LoVo (cell line): ENCODE results near the gene LRRC2.
A peak's percentile ranks its signal among the peaks of the same experiment; 100 is the strongest.
"Not testable (repeated sequence)": the region's sequence is repeated elsewhere in the genome, so short reads cannot be mapped to it uniquely, and the experiment has no call there.

Source experiments
- DNase-seq: peaks from one replicate; pipeline ENCODE4 v3.0.0-alpha.2; 2016; ENCODE audit warnings: low spot score

Gene LRRC2

DNA sequence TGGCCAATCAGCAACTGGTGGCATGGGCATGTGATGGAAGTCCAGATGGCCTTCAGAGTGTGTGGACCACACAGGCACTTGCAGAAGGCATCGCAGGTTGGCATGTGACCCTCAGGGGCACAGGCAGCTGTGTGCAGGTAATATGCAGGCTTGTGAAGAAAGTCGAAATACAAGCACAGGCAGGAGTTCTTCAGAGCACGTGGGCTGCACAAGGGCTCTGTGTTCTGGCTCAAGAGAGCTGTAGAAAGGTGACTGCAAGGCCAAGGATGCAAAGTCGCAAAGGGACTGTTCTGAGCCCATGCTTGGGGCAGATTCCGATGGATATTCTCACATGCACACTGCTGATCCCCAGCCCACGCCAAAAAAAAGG, 8.3 kb downstream of the LRRC2 start:
- no peak for DNase-seq

DNA sequence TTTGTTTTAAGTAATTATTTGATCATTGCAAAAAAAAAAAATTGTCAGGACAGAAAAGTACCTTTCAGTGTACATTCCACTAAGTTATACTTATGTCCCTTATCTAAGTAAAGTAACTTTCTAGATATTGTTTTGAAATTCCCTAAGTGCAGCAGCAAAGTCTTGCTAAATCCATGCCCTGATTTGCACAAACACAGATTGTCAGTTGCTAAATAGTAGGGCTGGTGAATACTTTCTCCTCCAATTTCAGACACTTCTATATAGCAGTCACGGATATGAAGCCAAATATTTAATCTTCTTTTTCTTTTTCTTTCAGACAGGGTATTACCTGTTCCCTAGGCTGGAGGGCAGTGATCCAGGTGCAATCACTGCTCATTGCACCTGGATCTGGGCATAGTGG, 12.9 kb downstream of the LRRC2 start:
- DNase-seq: no peak

DNA sequence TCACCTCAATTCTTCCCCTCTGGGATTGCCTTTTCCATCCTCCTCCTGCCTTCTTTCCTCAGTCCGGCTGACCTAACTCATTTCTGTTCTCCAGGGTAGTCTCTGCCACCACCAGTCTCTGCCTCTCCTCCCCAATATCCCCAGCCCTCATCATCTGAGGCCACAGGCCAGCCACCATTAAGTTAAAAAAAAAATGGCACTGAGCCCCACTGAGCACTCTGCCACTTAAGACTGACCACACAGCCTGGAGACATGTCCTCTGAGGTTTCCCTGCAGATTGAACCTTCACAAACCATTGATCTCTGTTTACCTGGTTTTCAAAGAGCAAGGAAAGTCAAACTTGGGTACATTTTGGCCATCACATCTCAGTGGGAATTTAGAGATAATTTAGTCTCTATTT, 13.6 kb downstream of the LRRC2 start:
- DNase-seq: no peak

DNA sequence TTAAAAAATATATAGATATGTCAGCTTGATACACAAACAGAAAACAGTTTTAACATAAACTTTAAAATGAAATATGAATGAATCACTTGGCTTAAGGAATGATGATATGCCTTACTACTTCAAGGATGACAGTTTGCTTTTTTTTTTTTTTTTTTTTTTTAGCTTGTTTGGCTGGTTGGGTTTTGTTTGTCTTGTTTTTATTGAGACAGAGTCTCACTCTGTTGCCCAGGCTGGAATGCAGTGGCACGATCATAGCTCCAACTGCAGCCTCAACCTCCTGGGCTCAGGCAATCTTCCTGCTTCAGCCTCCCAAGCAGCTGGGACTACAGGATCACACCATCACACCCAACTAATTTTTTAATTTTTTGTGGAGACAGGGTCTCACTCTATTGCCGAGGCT, 14.5 kb downstream of the LRRC2 start:
- DNase-seq: no peak

DNA sequence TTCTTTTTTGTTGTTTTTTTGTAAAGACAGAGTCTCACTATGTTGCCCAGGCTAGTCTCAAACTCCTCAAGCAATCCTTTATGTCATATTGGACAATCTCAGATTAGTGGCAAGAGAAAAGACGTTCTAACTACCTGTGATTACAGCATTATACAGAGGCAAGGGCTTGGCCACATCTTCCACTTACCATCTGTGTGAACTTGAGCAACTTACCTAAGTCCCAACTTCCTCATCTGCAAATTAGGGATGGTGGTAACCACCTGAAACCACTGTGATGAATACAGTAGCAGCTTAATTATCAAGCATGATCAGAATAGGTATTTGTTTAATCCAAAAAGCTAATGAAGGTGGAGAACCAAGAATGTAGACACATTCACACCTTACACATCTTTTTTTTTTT, 16.1 kb downstream of the LRRC2 start:
- DNase-seq: no peak

DNA sequence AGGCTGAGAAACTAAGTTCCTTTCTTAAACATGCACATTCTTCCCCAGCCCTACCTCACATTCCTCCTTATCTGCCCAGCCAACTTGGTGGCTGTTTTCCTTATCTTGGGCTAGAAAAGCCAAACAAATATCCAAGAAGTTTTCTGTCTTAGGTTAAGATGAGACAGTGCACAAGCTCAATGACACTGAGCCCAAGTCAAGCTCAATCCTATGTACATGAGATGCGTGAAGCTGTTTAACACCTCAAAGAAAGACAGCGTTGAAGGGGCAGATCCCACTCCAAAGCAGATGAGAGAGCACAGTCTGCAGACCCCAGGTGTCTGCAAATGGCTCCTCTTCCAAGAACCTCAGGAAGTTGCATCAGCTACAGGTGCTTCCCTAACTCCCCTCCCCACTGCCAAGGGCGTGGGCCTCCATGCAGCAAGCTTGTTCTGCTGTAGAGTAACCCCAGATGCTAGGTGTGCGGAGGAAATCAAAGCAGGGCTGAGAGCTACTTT, 16.6 kb downstream of the LRRC2 start:
- no peak for DNase-seq

DNA sequence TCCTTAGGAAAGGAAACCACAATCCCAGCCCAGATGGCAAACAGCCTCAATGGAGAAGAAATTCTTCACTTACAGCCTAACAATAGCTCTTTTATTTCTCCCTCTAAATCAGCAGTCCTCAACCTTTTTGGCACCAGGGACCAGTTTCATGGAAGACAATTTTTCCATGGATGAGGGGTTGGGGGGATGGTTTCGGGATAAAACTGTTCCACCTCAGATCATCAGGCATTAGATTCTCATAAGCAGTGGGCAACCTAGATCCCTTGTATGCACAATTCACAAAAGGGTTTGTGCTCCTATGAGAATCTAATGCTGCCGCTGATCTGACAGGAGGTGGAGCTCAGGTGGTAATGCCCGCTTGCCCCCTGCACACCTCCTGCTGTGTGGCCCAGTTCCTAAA, 17.5 kb downstream of the LRRC2 start:
- not testable (repeated sequence) for DNase-seq

DNA sequence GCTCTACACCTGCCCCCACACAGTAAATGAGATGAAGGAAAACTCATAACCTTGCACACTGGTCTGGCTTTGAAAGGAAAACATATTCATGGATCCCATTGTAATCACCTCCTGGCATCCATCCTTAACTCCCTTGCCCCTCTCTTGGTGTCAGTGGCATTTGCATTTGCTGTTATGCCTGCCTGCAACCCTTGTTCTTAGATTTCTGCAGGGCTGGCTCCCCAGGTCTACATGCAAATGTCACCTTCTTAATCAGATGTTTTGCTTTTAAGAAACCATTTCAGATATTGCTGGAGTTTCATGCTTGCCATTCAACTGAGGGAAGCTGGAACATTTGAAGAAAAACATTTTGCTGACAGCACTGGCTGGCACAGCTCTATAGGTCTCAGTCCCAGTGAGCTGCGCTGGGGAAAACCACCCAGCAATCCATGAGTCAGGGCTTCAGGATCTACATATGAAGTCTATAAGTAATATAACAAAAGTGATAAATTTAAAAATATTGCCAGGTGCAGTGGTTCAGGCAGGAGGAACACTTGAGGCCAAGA, 19.1 kb downstream of the LRRC2 start:
- DNase-seq: no peak

DNA sequence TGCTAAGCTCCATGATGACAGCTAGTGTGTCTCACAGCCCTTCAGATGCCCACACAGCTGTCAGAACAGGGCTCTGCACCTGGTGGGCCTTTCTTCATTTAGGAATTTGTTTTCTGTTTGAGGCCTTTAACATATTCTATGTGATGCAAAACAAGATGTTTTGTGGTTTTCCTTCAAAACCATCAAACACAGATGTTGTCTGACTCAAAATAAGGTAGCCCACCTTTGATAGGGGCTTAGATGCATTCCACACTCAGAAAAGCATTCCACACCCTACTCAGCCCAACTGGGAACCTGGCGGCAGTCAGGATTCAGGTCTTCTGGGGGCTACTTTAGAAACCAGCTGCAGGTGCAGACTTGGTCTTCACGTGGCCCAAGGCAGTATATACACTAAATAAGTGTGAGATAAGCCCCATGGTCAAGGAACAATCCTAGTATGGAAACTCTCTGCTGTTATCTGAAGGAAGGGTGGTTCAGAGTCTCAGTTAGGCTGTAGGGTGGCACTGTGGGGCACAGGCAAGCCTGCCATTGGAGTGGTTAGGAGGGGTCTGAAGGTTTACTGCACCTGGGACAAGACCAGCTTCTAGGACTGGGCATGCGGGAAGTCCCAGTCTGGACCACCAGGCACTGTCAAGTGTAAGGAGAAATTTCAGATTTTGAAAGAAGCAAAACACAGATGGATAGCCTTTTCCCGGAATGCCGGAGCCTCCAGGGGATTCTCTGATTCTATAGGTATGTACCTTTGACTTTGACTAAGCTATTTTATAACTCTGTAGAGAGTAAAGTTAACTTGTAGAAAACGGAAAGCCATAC, 20.1 kb downstream of the LRRC2 start:
- DNase-seq: no peak

DNA sequence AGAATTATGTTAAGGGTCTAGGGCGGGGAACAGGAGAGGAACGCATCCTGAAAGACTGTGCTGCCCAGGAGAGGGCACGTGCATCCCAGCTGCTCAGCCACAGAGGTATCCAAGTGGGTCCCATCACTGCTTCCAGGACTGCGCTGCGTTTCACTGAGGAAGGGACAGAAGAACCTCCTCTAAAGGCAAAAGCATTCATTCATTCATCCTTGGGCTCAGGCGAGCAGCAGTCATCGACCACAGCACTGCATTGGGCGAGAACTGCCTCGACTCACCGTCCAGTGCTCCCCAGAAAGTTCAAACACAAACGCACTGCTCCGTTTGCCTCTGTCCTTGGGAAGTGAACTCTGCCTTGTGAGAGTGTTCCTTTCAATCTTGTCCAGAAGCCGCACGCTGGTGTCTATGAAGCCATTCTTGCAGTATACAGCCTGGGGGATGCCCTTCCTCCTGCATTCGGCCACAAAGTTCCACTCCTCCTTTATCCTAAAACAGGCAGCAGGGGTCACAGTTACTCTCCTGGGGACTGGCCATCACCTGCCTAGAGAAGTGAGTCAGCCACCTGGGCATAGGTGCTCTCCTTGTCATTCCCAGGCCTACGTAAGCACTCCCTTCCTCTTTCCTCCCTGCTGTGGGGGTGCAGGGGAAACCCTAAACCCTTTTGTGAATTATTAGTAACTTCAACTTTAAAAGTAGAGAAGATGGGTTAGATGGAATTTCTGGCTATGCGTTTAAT, 21.2 kb downstream of the LRRC2 start:
- DNase-seq: no peak

DNA sequence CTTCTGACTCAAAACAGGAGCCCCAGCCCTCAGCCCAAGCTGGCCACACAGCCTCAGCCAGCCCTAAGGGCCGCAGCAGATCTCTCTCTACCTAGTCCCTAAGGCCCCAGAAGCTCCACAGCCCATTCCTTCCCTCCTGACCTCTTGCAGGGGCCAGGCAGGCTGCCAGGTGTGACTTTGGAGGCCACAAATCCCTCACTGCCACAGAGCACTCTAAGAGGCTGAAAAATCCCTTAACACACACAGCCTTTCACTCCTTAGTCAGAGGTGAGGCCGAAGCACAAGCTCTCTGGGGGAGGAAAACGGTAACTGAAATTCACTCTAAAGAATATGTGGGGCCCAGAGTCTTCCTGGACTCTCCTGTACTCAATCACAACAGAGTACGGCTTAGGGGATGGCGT, 23.3 kb downstream of the LRRC2 start:
- DNase-seq: no peak

DNA sequence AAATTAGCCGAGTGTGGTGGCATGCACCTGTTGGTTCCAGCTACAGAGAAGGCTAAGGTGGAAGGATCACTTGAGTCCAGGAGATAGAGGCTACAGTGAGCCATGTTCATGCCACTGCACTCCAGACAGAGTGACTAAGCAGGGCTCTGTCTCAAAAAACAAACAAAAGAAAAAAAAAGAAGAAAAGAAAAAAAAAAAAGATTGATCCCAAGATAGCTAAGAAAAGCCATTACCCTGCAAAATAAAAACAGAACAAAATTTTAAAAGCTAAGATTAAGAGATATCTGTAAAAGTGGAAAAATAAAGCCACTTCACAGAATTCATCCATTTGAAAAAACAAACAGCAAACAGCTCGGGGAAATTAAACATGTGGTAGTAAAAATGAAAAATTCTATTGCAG, 23.8 kb downstream of the LRRC2 start:
- no peak for DNase-seq

DNA sequence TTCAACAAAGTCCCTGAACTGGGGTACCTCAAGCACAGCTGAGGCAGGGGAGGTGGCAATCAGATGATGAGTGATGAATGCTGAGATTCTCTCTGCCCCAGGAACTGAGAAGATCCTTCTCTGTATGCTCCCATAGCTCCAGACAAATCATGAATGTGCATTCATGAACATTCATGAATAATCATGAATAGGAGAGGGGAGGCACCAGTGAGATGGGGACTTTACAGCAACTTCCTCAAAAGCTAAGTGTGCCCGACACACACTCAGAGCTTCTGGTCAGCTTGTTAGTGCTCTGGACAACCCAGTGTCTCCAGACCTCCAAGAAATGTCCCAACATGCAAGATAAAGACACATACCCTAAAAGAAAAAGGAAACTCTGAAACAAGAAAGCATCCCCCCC, 24.3 kb downstream of the LRRC2 start:
- DNase-seq: no peak

DNA sequence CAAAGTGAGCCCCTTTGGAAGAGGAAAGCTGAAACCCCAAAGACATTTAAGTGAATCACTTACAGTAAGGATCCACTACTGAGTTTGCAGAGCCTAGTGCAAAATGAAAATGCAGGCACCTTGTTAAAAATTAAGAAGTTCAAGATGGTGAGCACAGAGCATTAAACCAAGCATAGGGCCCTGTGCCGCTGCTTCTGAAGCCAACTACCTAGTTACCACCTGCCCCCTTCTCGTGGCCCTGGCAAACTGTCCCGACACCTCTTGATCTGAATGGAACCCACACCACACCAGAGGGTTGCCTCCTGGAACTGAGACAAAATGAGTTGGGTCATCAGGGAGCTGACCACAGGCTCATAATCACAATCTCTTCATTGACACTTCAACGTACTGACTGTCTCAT, 25.6 kb downstream of the LRRC2 start:
- no peak for DNase-seq

DNA sequence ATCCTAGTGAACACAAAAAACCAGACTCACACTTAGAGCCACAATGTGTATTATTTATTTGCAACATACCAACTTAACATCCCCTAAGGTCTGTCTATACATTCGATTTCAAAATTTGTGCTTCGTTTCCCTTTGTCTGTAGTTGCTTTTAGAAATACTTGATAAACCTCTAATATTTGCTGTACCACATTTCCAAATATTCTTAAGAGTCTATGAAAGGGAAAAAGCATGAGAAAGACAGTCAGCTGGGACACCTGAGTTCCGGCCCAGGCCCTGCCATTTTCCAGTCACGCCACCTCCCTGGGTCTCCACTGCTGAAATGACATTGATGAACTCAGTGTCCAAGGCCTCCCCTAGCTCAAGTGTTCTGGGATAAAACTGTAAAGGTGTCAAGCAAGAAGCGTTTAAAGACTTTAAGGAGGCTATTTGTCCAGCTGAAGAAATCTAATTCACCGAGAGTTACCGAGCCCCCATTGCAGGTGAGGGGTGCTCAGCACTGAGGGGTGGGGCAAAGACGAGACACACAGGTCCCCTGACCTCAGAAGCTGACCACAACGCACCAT, 26.6 kb downstream of the LRRC2 start:
- DNase-seq: no peak

DNA sequence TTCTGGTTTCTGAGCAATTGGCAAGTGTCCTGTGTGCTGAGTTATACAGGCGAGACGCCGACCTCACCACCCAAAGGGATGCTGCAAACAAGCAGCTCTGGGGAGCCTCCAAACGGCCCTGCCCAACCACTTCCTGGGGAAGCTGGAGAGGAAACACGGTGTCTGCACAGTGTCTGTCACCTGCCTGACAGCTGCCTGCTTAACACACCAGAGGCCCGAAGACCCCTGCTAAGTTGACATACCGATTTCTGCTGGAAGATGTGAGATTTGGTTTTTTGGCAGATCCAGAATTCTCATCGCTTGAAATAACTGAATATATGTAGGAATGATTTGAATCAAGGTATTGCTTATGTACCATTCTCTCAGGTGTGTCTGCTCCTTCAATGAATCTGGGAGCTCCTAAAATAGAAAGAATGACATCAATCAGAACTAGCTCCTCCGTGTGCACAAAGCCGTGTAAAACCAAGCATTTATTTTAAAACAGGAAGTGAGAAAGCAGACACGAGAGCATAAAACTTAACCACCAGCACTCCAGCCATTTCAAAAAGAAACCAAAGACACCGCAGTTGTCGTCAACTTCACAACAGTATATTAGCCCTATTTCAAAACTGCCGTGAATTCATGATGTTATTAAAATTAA, 27.2 kb downstream of the LRRC2 start:
- DNase-seq: no peak

DNA sequence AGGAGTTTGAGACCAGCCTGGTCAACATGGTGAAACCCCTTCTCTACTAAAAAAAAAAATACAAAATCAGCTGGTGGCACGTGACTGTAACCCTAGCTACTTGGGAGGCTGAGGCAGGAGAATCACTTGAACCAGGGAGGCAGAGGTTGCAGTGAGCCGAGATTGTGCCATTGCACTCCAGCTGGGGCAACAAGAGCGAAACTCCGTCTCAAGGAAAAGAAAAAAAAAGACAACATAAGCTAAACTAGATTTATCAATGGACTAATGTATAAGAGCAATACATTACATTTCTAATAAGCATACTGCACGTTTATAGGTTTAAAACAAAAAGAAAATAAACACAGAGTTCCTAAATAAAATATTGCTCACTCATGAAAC, 27.7 kb downstream of the LRRC2 start:
- not testable (repeated sequence) for DNase-seq

DNA sequence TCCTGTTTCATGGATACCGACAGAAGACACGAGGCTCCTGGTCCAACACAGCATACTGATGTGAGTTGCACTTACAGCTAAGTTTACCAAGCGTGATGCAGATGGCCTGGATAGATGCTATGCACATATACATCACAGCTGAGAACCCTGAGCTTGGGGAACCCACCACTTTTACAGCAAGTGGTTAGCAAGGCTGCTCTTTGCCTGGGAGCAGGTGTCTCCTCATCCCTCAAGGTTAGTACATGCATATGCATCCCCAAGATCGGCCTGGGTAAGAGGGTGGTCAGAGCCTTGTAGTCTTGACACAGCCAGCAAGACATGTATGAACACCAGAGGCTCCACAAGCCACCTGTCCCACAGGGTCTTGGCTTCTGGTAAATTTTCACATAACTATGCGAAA, 28.3 kb downstream of the LRRC2 start:
- no peak for DNase-seq

DNA sequence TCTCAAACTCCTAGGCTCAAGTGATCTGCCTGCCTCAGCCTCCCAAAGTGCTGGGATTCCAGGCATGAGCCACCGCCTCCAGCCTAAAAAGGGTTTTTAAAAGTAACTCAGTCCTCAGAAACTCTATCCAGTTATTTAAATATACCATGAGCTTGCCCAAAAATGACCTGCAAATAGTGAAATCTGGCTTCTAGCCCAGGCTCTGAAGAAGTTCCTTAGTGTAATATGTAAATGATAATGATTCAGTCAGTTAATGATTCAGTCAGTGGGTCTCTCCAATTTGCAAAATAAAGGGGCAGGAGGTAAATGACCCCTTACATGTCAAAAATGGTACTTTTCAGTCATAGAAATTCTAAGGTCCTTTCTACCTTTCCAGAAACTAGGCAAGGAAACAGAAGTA, 28.8 kb downstream of the LRRC2 start:
- DNase-seq: no peak

DNA sequence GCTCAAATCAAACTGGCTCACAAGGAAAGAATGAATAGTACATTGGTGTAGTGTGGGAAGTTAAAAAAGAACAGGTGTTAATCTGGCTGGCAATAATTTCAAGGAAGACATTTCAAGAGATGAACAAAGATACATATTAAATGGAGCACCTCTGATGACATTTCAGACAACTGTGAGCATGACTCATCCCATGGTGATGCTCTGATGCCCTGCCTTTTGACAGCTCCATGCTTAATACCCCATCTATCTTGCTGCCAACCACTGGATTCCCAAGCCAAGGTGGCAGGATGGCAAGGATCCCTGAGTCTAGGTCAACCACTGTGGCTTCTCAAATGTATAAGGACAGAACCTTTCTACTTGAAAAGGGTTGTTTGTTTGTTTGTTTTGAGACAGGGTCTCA, 29.3 kb downstream of the LRRC2 start:
- DNase-seq: no peak

DNA sequence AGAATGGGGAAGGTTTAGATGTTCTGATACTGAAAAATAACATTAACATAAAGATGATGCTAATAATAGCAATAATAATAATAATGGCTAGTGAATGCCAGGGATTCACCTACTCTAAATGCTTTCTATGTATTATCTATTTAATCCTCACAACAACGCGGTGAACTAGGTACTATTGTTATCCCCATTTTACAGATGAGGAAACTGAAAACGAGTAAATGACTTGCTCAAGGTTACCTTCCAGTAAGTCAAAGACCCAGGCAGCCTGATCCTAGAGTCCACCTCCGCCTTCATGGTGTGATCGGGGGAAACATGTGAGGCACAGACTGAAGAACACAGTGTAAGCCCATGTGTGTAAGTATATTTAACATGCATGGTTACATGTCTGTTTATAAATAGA, 30.4 kb downstream of the LRRC2 start:
- no peak for DNase-seq

DNA sequence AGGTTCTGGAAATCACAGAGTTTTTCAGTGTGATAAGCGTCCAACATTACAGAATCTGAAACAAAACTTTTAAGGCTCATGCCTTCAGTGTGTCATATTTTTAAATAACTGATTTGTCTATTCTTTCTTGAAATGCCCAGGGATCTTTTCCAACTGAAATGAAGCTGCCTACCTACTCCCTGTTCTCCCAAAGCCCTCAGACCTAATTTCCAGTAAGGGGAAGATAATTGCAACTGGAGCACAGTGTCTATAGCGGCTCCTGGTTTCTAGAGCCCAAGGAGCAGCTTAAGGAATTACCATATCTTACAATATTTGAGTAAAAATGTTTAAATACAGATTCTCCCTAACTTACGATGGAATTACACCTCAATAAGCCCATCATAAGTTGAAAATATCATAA, 33.0 kb downstream of the LRRC2 start:
- no peak for DNase-seq

DNA sequence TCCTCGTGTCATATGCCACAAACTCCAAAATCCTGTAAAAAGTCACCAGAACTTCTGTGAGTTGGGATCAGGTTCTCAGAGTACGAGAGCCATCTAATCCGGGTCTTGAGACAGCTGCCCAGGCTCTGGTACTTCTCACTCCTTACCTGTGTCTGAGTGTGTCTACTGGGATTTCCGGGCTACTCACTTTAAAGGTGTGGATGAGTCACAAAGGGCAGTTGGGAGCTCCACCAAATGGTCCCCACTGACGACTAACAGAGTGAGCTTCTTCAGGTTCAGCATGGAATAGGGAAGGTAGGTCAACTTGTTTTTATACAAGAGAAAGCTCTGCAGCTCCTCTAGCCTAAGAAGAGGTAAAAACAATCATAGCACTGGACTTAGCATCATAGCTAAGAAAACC, 38.9 kb downstream of the LRRC2 start:
- DNase-seq: peak; percentile 11
